HepG2 (cell line): ENCODE results near the gene THOC6.

Experiments
- ATF2 ChIP-seq: sonication (generic); formaldehyde crosslinking; IDR thresholded peaks from 2 replicates; pipeline ENCODE4 v1.4.0; 2020; ENCODE audit warnings: missing genetic modification reagents
- BATF2 ChIP-seq: sonication (generic); formaldehyde crosslinking; IDR thresholded peaks from 2 replicates; pipeline ENCODE4 v1.8.0; 2022; ENCODE audit warnings: mild to moderate bottlenecking, missing genetic modification reagents, moderate library complexity
- BRF2 ChIP-seq: sonication (generic); formaldehyde crosslinking; IDR thresholded peaks from 2 replicates; pipeline ENCODE4 v1.8.1; 2022; ENCODE audit warnings: mild to moderate bottlenecking, missing genetic modification reagents
- CEBPB ChIP-seq: IDR thresholded peaks from 2 replicates; pipeline ENCODE4 v1.6.1; 2011; ENCODE audit warnings: low read depth, low read length, improper control_type of control experiment, borderline replicate concordance
- CTCF ChIP-seq: sonication (generic); formaldehyde crosslinking; IDR thresholded peaks from 2 replicates; pipeline ENCODE4 v1.5.0; 2020; ENCODE audit warnings: mild to moderate bottlenecking, missing genetic modification reagents, moderate library complexity
- EP300 ChIP-seq, 3 experiments: sonication (generic) in 1 of 3; formaldehyde crosslinking in 1 of 3; IDR thresholded peaks; 2 replicates each; pipeline versions ENCODE4 v1.5.1 to v1.6.1; 2011 to 2020; ENCODE audit warnings: low read depth in 2 of 3, low read length in 2 of 3, borderline replicate concordance in 1 of 3, improper control_type of control experiment in 1 of 3, mild to moderate bottlenecking in 1 of 3, missing genetic modification reagents in 1 of 3, moderate library complexity in 1 of 3
- FOXK2 ChIP-seq: fragments of 450-650 bp; IDR thresholded peaks from 2 replicates; pipeline ENCODE4 v1.6.1; 2016
- KDM5A ChIP-seq: fragments of 200-600 bp; sonication (generic); IDR thresholded peaks from 2 replicates; pipeline ENCODE4 v1.7.0; 2018; ENCODE audit warnings: antibody characterized with exemption, mild to moderate bottlenecking, low read length, borderline replicate concordance
- MAX ChIP-seq: IDR thresholded peaks from 2 replicates; pipeline ENCODE4 v1.6.1; 2012; ENCODE audit warnings: inconsistent platforms
- ZBTB44 ChIP-seq: sonication (generic); formaldehyde crosslinking; IDR thresholded peaks from 2 replicates; pipeline ENCODE4 v1.4.0; 2020; ENCODE audit warnings: missing genetic modification reagents

- TF ChIP-seq CEBPB, result no peak
- no peak for TF ChIP-seq FOXK2
- no peak for TF ChIP-seq CTCF (CRISPR knock-in tag)
- no peak for TF ChIP-seq ZBTB44 (CRISPR knock-in tag)
- no peak for TF ChIP-seq BATF2 (CRISPR knock-in tag)
- no peak for TF ChIP-seq KDM5A
- no peak for TF ChIP-seq EP300 (IDR thresholded peaks at IDR 0.05; ENCODE audit: low read depth in 2 of 2, low read length in 2 of 2)
- no peak for TF ChIP-seq EP300 (CRISPR knock-in tag; IDR thresholded peaks at IDR 0.05; ENCODE audit: borderline replicate concordance)
- no peak for TF ChIP-seq BRF2 (CRISPR knock-in tag)
- no peak for TF ChIP-seq ATF2
- TF ChIP-seq MAX, result no peak
Observed at GRCh38 chr16:3008690-3009037, 15.2 kb upstream of the THOC6 start.
